ENCODE measurements around the gene RNASE9.
"Not testable (repeated sequence)": the region's sequence is repeated elsewhere in the genome, so short reads cannot be mapped to it uniquely, and the experiment has no call there.

Gene RNASE9

GRCh38 chr14:20592574-20592973 is 31.7 kb upstream of the RNASE9 start:
- Histone ChIP-seq H3K4me3 (ENCODE audit: low read length) (no peak overlapping the region), H3K4me1 (ENCODE audit: insufficient read depth, low read length) (no peaks in the 10 kb centered on the region), H3K9me3 (ENCODE audit: low read length) (no peaks in the 10 kb centered on the region), H3K27me3 (ENCODE audit: insufficient read depth, low read length) (peaks cover 3% of the 10 kb centered on the region), H2AFZ (ENCODE audit: low read depth, low read length) (no peak overlapping the region), H3K36me3 (ENCODE audit: insufficient read depth, low read length) (no peaks in the 10 kb centered on the region)

- H3K4me1 ChIP-seq (ENCODE audit: insufficient read depth, low read length): no peaks in the 10 kb centered on the region
- peaks cover 4% of the 10 kb centered on the region for H3K27me3 ChIP-seq (ENCODE audit: insufficient read depth, low read length)
- H3K9me3 ChIP-seq (ENCODE audit: low read length): no peaks in the 10 kb centered on the region
- H2AFZ ChIP-seq (ENCODE audit: low read depth, low read length): no peak within 1 kb of the TSS
- H3K36me3 ChIP-seq (ENCODE audit: insufficient read depth, low read length): no peaks in the 10 kb centered on the region
- no peak within 1 kb of the TSS for H3K4me3 ChIP-seq (ENCODE audit: low read length)
Observed at GRCh38 chr14:20591235-20591634, 30.4 kb upstream of the RNASE9 start, which contains the start of gene RNASE12. Gene RNASE12 (minus strand): TSS chr14:20591376. CDS start chr14:20590723, 653 bp downstream.

- H3K36me3 ChIP-seq (ENCODE audit: insufficient read depth, low read length): no peaks in the 10 kb centered on the region
- H3K4me1 ChIP-seq (ENCODE audit: insufficient read depth, low read length): no peaks in the 10 kb centered on the region
- H3K4me3 ChIP-seq (ENCODE audit: low read length): no peak within 1 kb of the TSS
- H2AFZ ChIP-seq (ENCODE audit: low read depth, low read length): no peak within 1 kb of the TSS
- no peaks in the 10 kb centered on the region for H3K9me3 ChIP-seq (ENCODE audit: low read length)
- H3K27me3 ChIP-seq (ENCODE audit: insufficient read depth, low read length): peaks cover 4% of the 10 kb centered on the region
Observed at GRCh38 chr14:20587489-20588154, 26.8 kb upstream of the RNASE9 start, which contains the start of gene RNASE11. Gene RNASE11 (minus strand): TSS chr14:20588001.

GRCh38 chr14:20583908-20584307 is 23.1 kb upstream of the RNASE9 start:
- peaks cover 2% of the 10 kb centered on the region for H3K27me3 ChIP-seq (ENCODE audit: insufficient read depth, low read length)
- no peak overlapping the region for H3K4me3 ChIP-seq (ENCODE audit: low read length)
- no peaks in the 10 kb centered on the region for H3K4me1 ChIP-seq (ENCODE audit: insufficient read depth, low read length)
- H3K36me3 ChIP-seq (ENCODE audit: insufficient read depth, low read length): no peaks in the 10 kb centered on the region
- no peak overlapping the region for H2AFZ ChIP-seq (ENCODE audit: low read depth, low read length)
- no peaks in the 10 kb centered on the region for H3K9me3 ChIP-seq (ENCODE audit: low read length)

- Histone ChIP-seq H3K27me3 (ENCODE audit: insufficient read depth, low read length) (peaks cover 2% of the 10 kb centered on the region), H2AFZ (ENCODE audit: low read depth, low read length) (no peak overlapping the region), H3K4me1 (ENCODE audit: insufficient read depth, low read length) (no peaks in the 10 kb centered on the region), H3K9me3 (ENCODE audit: low read length) (no peaks in the 10 kb centered on the region), H3K36me3 (ENCODE audit: insufficient read depth, low read length) (no peaks in the 10 kb centered on the region), H3K4me3 (ENCODE audit: low read length) (no peak overlapping the region)
Observed at GRCh38 chr14:20583142-20583541, 22.3 kb upstream of the RNASE9 start.

GRCh38 chr14:20580242-20580641 is 19.4 kb upstream of the RNASE9 start:
- Histone ChIP-seq H3K4me3 (ENCODE audit: low read length) (no peak overlapping the region), H3K27me3 (ENCODE audit: insufficient read depth, low read length) (no peaks in the 10 kb centered on the region)

GRCh38 chr14:20578784-20579502 is 18.1 kb upstream of the RNASE9 start:
- Histone ChIP-seq H3K9me3 (ENCODE audit: low read length) (no peaks in the 10 kb centered on the region), H3K4me1 (ENCODE audit: insufficient read depth, low read length) (no peaks in the 10 kb centered on the region), H3K27me3 (ENCODE audit: insufficient read depth, low read length) (no peaks in the 10 kb centered on the region), H3K36me3 (ENCODE audit: insufficient read depth, low read length) (no peaks in the 10 kb centered on the region), H2AFZ (ENCODE audit: low read depth, low read length) (no peak overlapping the region), H3K4me3 (ENCODE audit: low read length) (no peak overlapping the region)

More at GRCh38 chr14:20580242-20580641, 19.4 kb upstream of the RNASE9 start:
- no peaks in the 10 kb centered on the region for H3K36me3 ChIP-seq (ENCODE audit: insufficient read depth, low read length)
- no peak overlapping the region for H2AFZ ChIP-seq (ENCODE audit: low read depth, low read length)
- no peaks in the 10 kb centered on the region for H3K9me3 ChIP-seq (ENCODE audit: low read length)
- H3K4me1 ChIP-seq (ENCODE audit: insufficient read depth, low read length): no peaks in the 10 kb centered on the region

- Histone ChIP-seq H3K36me3 (ENCODE audit: insufficient read depth, low read length) (no peaks in the 10 kb centered on the region), H3K4me1 (ENCODE audit: insufficient read depth, low read length) (no peaks in the 10 kb centered on the region), H2AFZ (ENCODE audit: low read depth, low read length) (no peak overlapping the region), H3K9me3 (ENCODE audit: low read length) (no peaks in the 10 kb centered on the region), H3K27me3 (ENCODE audit: insufficient read depth, low read length) (no peaks in the 10 kb centered on the region), H3K4me3 (ENCODE audit: low read length) (no peak overlapping the region)
Observed at GRCh38 chr14:20578325-20578724, 17.5 kb upstream of the RNASE9 start.

GRCh38 chr14:20572382-20572990 is 11.6 kb upstream of the RNASE9 start:
- not testable (repeated sequence) for H3K4me3 ChIP-seq (ENCODE audit: low read length); H3K27me3 ChIP-seq (ENCODE audit: insufficient read depth, low read length); H3K36me3 ChIP-seq (ENCODE audit: insufficient read depth, low read length); H2AFZ ChIP-seq (ENCODE audit: low read depth, low read length); H3K4me1 ChIP-seq (ENCODE audit: insufficient read depth, low read length); H3K9me3 ChIP-seq (ENCODE audit: low read length)

GRCh38 chr14:20570720-20571119 is 9.9 kb upstream of the RNASE9 start:
- H3K9me3 ChIP-seq (ENCODE audit: low read length); H3K27me3 ChIP-seq (ENCODE audit: insufficient read depth, low read length); H3K4me3 ChIP-seq (ENCODE audit: low read length); H3K36me3 ChIP-seq (ENCODE audit: insufficient read depth, low read length); H3K4me1 ChIP-seq (ENCODE audit: insufficient read depth, low read length); H2AFZ ChIP-seq (ENCODE audit: low read depth, low read length): not testable (repeated sequence)

- not testable (repeated sequence) for H3K9me3 ChIP-seq (ENCODE audit: low read length); H3K27me3 ChIP-seq (ENCODE audit: insufficient read depth, low read length); H3K4me3 ChIP-seq (ENCODE audit: low read length); H3K4me1 ChIP-seq (ENCODE audit: insufficient read depth, low read length); H2AFZ ChIP-seq (ENCODE audit: low read depth, low read length); H3K36me3 ChIP-seq (ENCODE audit: insufficient read depth, low read length)
Observed at GRCh38 chr14:20569865-20570264, 9.0 kb upstream of the RNASE9 start.

- H2AFZ ChIP-seq (ENCODE audit: low read depth, low read length): no peak overlapping the region
- no peaks in the 10 kb centered on the region for H3K36me3 ChIP-seq (ENCODE audit: insufficient read depth, low read length)
- H3K9me3 ChIP-seq (ENCODE audit: low read length): no peaks in the 10 kb centered on the region
- H3K4me3 ChIP-seq (ENCODE audit: low read length): no peak overlapping the region
- H3K27me3 ChIP-seq (ENCODE audit: insufficient read depth, low read length): no peaks in the 10 kb centered on the region
- H3K4me1 ChIP-seq (ENCODE audit: insufficient read depth, low read length): no peaks in the 10 kb centered on the region
Observed at GRCh38 chr14:20569066-20569465, 8.2 kb upstream of the RNASE9 start.

GRCh38 chr14:20568393-20568792 is 7.5 kb upstream of the RNASE9 start:
- H3K27me3 ChIP-seq (ENCODE audit: insufficient read depth, low read length): no peaks in the 10 kb centered on the region
- no peak overlapping the region for H3K4me3 ChIP-seq (ENCODE audit: low read length)
- no peak overlapping the region for H2AFZ ChIP-seq (ENCODE audit: low read depth, low read length)
- H3K4me1 ChIP-seq (ENCODE audit: insufficient read depth, low read length): no peaks in the 10 kb centered on the region
- no peaks in the 10 kb centered on the region for H3K36me3 ChIP-seq (ENCODE audit: insufficient read depth, low read length)
- no peaks in the 10 kb centered on the region for H3K9me3 ChIP-seq (ENCODE audit: low read length)
